NCI-H1930 (cell line): Measurements from ENCODE around the gene AUP1.

Experiments used
- DNase-seq, 2 experiments: peaks; one replicate each; lab custom pipeline; 2025; lab: John Stamatoyannopoulos, UW

The AUP1 gene

DNA sequence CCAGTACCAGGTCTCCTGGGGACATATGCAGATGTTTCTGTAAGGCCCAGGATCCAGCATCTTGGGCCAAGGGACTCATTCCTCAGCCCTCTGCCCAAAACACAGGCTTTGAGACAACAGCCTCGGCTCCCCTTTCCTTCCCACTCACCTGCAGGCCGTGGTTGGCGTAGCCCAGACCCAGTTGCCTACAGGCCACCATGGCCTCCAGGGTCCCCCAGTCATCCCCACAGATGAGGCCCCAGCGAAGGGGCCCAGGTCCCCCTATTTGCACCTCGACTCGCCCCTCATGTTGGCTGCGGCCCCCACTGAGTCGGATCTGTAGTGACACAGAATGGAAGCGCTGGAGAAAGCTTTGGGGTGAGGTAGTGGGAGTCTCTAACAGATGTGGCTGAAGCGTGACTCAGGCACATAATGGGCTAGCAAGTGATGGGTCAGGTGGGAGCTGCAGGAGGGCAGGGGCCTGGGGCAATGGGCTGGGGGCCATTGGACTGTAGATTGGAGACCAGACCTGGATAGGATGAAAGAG lies 6.0 kb upstream of the AUP1 start:
- no peak for DNase-seq

DNA sequence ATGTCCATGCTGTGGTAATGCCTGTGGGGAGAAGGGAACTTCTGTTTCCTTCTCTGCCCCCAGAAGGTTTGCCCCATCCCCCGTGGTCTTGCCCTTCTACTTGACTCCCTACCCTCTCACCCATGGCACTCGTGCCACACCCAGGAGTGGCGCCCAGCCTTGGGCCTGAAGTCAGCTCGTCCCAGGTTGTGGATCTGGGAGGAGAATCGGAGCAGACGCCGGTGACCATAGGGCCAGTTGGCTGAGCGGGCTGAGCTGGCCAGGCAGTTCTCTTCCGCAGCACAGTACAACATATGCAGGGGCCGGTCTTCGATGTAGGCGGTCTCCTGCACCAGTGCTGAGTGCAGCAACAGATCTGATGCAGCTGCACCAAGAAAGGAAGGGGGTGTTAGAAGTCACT lies 4.9 kb upstream of the AUP1 start:
- DNase-seq: no peak

DNA sequence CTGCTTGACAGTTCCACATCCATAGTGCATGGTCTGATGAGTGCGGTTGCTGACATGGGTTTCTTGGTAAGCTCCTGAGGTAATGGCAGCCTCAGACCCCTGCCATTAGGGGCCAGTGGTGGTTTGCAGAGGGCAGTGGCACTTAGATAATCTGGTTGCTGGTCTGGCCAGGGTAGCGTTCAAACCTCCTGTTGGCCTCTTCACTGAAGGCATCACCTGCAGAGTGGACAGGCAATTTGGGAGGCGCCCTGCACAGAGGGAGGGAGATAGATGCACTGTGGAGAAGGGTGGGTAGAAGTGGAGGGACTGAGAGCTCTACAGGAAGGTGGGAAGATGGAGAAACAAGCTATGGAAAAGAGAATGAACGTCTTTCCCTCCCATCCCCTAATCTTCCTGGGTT lies 4.0 kb upstream of the AUP1 start:
- DNase-seq: no peak

DNA sequence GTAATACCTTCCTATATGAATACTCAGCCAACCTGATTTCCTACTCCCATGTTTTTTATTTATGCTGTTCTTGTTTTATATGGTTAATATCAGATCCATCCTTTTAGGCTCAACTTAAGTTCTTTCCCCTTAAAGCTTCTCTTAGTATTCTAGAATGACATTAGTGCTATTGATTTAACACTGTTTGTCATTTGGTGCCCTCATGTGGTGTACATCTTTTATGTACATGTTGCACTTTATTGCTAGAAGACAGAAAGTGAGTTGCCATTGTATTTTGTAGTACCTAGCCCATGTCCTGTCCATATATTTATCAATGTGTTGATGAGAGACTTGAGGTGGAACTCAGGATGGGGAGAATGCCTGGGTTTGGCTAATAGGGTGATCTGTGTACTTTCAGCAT lies 2.7 kb upstream of the AUP1 start:
- DNase-seq: peak in 1 of 2 experiments; percentile 13

DNA sequence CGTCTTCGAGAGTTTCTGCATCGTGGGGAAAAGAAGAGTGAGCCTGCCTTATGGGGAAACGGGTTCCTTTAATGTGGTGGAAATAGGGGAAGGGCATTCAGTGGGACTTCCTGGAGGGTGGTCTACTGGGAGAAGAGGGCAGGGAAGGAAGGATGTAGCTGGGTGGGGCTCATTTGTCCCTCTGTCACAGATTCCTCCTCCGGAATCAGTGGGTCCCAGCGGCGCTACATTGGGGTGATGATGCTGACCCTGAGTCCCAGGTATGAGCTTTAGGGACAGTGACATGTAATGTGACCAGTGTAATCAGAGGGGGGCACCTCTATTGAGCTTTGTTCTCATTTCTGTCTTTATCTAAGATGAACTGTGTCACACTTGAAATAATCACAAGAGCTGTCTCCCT lies 2.2 kb upstream of the AUP1 start:
- DNase-seq: no peak

DNA sequence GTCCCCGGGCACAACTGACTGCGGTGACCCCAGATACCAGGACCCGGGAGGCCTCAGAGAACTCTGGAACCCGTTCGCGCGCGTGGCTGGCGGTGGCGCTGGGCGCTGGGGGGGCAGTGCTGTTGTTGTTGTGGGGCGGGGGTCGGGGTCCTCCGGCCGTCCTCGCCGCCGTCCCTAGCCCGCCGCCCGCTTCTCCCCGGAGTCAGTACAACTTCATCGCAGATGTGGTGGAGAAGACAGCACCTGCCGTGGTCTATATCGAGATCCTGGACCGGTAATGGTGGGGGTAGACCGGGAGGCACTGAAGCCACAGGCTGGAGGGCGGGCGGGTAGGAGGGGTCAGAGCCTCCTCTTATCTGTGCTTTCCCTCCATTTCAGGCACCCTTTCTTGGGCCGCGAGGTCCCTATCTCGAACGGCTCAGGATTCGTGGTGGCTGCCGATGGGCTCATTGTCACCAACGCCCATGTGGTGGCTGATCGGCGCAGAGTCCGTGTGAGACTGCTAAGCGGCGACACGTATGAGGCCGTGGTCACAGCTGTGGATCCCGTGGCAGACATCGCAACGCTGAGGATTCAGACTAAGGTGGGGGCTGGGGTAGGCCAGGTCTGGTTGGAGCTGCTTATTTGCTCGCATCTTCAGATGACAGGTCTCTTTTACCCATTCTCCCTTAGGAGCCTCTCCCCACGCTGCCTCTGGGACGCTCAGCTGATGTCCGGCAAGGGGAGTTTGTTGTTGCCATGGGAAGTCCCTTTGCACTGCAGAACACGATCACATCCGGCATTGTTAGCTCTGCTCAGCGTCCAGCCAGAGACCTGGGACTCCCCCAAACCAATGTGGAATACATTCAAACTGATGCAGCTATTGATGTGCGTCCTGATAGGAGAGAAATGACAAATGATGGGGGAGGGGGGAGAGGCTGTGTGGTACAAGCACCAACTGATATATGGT lies 1.0 kb upstream of the AUP1 start:
- no peak for DNase-seq

DNA sequence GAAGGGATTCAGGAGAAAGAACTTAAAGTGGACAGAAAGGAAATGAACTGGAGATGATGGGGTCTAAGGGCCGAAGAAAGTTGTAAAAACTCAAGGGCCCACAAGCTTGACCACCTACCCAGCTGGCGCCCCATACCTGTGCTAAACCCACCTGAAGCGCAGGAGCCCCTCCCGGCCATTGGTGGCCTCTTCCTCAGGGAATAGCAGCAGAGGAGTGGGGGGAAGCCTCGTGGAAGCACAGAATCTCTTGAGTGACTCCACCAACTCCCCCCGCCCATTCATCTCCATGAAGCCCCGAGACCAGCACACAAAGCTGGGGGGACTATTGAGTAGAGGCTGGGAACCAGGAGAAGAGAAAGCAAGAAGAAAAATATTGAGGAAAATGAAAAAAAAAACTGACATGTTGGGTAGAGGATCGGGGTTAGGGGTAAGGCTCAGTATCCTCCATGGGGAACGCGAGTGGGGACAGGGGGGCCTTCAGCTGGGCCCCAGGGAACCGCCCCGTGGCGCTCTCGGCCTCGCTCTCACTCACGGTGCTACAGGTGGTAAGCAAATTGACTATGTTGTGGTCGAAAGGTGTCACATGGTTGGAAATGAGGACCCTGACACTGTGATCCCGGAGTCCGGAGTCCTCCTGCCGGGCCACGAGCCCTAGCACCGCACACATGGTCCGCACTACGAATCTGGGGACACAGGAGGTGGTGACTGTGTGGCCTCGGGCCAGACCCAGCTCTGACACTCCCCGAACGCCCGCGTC lies 728 bp downstream of the AUP1 start:
- DNase-seq: no peak

DNA sequence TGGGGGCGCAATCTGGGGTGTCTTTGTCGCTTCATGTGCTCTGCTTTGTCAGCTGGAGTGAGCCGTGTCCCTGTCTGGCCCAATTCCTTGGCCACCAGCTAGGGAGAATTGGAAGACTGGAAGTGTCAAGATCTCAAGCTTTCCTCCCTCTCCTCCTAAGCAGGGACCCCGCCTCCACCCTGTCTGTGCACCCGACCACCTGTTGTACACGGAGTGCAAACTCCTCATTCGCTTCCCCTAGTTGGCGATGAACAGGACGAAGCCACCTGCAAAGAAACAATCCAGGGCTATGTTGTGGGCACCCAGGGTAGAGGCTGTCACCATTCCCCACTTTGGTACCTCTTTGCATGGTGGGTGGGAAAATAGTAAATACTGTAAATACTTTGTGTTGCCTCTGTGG lies 1.8 kb downstream of the AUP1 start:
- no peak for DNase-seq

DNA sequence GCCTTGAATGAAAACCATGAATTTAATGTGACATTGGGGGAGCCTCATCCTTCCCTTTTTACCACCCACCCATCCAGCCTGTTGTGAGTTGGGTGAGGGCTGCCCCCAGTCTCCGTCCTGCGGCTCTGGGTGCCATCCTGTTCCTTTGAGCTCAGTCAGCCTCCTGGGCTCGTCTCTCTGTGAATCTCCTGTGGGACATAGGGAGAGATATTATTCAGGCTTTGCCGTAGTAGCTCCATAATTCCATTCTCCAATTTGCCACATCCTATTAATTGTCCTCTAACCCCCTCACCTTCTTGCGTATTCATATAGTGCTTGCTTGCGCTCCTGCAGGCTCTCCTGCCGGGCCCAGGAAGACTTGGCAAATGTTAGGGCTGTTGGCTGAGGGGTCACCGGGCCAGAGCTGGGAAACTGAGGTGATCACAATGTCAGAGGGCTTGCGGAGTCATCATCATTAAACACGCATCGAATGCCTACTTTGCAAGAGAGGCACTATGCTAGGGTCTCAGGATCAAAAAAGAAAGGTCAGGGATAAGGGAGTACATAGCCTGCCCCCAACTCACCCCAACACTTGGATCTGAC lies 2.8 kb downstream of the AUP1 start:
- no peak for DNase-seq

DNA sequence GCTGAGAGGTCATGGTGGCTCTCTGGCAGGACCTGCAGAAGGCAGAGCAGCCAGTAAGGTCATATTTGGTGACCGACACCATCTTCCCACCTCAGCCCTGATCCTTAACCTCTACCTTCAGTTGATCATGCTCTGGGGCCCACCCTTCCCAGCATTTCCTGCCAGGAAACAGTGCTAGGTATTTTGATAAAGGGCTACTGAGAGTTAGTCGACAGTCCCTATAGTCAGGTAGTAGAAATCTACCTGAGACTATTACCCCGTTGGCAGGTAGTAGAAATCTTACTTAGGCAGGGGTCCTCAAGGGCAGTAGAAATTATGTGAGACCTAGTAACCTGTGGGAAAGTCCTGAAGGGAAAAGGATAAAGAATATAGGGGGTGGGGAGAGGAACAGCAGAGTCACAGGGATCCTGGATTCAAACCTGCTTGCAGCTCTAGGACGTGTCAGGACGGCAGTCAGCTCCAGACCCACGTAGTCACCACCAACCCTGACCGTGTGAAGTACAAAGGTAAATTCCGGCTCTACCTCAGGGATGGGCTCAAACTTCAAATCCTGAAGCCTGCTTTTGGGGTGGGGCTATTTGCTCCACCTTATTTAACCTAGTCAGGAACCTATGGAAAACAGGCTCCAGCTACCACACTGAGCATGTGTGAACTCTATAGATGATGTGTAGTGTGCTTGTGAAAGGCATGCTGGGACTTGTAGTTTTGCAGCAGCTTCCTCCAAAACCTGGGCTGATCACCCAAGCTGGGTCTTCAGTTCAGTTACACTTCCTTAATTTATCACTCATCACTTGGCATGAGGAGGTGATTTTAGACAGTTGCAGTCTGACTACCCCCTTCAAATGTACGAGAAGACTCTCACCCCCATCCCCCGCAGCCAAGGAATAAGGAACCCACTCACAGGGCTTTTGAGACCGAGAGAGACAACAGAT lies 3.5 kb downstream of the AUP1 start, which contains the start of gene DQX1:
DQX1 (minus strand) TSS at position 515 of the 932 bp plus-strand sequence; CDS start at position 13, 502 bp downstream.
- no peak for DNase-seq

DNA sequence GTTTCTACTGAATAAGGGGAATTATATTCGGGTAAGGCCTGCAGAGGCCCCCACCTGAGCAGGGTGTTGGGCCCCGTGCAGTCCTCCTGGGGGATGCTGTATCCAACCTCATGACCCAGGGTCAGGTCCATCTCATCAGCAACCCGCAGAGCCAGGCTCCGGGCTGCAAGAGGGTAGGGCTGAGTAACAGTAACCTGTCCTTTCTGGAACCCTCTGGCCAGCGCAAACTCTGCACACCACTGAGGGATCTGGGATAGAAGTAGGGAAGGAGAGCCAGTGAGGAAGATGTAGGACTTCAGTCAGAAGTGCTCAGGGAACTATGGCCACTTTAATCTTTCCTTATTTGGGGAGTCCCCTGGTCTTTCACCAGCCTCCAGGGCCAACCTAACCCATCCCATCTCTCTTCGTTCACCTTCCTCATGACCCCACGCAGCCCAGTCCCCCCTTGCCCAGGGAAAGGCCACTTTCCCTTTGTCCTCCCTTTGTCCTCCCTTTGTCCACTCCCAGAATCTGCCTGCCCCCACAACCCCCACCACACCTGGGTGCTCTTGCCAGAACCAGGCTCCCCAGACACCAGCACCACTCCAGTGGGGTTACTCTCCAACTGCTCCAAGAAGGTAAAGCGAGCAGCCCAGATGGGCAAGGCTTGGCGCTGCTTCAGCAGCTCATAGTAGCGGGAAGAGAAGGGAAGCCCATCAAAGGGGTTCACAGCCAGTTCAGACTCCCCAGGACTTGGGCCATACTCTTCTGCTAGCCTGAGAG lies 4.4 kb downstream of the AUP1 start:
- no peak for DNase-seq

DNA sequence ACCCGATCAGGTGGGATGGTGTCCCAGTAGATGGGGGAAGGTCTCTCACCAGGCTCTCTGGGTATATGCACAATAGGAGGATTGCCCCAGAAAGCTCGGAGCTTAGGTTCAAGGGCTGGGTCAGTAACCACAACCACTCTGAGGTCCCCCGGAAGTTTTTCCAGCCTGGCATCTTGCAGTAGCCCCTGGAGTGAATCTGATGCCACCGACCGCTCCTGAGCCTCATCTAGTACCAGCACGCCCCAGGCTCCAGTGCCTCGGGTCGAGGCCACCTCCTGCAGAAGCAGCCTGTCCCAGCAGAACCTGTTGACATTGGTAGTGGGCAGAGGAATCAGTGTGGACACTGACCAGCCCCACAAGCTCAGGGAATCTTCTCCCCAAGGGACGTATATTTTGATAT lies 5.5 kb downstream of the AUP1 start:
- DNase-seq: no peak

DNA sequence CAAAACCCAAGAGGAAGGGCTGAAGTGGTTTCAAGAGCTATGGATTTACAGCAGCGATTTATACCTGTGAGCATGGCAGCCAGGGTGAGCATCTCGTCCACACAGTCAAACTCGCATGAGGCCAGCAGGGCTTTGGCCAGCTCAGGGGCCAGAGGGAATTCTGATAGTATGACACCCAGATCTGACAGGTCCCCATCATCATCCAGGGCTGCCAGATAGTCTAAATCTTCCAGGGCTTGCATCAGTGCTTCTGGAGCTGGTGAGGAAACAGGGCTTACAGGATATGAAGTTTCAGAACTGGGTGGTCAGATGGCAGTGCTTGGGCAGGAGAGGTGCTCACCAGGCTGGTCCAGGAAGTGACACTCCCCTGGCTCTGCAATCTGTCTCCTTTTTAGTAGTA lies 7.0 kb downstream of the AUP1 start:
- no peak for DNase-seq

DNA sequence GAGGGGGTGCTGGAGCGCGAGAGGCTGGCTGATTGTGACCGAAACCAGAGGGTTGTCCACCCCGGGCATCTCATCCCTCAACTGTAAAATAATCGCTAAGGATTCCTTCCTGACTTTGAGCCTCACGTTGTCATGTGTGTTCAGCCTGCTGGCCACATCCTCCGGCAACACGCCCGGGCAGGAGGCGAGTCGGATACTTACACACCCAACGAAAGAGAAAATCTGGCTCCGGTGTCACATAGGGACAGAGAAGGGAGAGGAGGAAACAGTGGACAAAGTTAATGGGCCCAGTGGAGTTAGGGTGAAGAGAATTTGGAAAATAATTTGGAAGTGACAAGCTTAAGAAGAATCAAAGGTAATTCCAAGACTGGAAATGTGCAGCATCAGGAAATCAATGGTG lies 12.9 kb downstream of the AUP1 start:
- DNase-seq: no peak

DNA sequence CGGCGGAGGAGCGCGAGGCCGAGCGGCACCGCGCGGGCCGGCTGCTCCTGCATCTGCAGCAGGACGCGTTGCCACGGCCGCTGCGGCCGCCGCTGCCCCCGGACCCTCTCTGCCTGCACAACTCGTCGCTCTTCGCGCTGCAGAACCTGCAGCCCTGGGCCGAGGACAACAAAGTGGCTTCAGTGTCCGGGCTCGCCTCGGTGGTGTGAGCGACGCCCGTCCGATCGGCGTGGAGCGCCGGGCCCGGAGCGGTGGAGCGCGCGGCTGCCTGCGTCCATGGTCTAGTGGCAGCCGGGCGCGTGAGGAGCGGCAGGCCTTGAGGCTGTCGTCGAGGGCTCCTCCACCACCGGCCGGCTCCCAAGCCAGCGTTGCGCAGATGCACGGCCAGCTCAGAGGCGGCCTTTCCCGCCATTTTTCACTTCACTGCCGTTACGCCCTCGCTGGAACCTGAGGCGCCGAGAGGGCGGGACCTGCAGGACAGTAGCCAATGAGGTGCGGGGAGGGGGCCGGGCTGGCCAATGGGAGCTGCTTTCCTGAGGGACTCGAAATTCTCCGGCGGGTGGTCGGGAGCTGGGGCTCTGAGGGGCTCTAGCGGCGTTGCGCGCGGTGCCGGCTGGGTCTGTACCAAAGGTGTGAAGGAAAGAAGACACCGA lies 13.4 kb downstream of the AUP1 start:
- no peak for DNase-seq

DNA sequence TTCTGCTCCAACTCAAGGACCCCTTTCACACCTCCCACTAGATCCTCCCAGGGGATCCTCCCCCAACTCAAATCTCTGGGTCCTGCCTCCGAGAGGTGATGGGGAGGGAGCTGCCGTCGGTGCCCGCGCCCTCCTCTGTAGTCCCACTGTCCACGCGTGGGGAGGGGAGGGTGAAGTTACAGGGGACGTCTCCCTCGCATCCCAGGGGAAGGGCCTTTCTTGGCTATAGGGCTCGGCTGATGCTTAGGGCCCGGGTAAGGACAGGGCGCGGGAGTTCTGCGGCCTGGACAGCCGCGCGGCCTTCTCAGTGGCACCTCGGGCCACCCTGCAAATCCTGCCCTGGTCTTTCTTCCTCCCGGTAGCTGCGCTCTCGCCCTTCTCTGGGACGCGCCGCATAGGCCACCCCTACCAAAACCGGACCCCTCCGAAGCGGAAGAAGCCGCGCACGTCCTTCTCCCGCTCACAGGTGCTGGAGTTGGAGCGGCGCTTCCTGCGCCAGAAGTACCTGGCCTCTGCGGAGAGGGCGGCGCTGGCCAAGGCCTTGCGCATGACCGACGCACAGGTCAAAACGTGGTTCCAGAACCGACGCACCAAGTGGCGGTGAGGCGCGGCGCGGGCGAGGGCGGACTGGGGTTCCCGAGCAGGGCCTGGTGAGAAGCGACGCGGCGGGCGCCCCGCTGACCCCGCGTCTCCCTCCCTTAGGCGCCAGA lies 14.1 kb downstream of the AUP1 start:
- no peak for DNase-seq

DNA sequence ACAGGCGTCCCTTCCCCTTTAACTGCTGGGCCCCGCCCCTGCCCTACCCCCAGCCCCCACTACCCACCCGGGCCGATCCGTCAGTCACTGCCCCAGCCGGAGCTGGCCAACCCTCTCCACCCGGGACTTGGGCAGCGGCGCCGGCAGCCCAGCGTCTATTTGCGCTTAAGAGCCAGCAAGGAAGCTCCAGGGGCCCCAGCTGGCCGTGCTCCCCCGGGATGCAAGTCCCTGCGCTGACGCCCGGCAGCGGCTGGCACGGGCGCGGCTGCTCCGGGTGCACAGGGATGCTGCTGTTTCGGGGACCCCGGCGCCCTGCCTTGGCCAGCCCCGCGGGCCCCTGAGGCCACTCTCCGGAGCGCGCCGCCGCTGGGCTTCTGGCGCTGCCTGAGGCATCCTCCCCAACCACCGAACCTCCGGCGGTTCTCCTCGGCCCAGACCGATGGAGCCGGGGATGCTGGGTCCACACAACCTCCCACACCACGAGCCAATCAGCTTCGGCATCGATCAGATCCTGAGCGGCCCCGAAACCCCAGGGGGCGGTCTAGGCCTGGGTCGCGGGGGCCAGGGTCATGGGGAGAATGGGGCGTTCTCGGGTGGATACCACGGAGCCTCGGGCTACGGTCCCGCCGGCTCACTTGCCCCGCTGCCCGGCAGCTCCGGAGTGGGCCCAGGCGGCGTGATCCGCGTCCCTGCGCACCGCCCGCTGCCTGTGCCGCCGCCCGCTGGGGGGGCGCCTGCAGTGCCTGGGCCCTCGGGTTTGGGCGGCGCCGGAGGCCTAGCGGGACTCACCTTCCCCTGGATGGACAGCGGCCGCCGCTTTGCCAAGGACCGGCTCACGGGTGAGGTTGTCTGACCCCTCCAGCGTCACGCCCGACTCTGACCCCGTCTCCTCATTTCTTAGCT lies 14.9 kb downstream of the AUP1 start, which contains the start of gene TLX2:
TLX2 (plus strand) TSS at position 83 of the 903 bp plus-strand sequence; CDS start at position 440, 357 bp downstream.
- DNase-seq: peak in 1 of 2 experiments; percentile 18
